Mucosa of descending colon (tissue), 3 donors: ENCODE data around the gene CTDSPL2. TPM values are rescaled to one million over a fixed set of nuclear protein-coding genes. Genes with fewer than 3 reads are reported as not detected.
"Not testable (repeated sequence)": the region's sequence is repeated elsewhere in the genome, so short reads cannot be mapped to it uniquely, and the experiment has no call there.

Experiments used
- ATAC-seq: fragments of 200-7000 bp; cut with Tn5 transposase; one replicate; pipeline ENCODE4 v1.9.1; 2020; ENCODE audit warnings: mild to moderate bottlenecking, moderate library complexity
- DNase-seq, 3 donors: peaks; one replicate each; pipeline ENCODE4 v3.0.0-alpha.2; 2020
- H3K36me3 ChIP-seq: fragments of 200-600 bp; one replicate; pipeline ENCODE4 v1.8.0; 2021; ENCODE audit warnings: low read depth, mild to moderate bottlenecking
- H3K4me1 ChIP-seq: fragments of 200-600 bp; one replicate; pipeline ENCODE4 v1.8.0; 2021; ENCODE audit warnings: low read depth, mild to moderate bottlenecking
- H3K4me3 ChIP-seq: fragments of 200-600 bp; one replicate; pipeline ENCODE4 v1.8.0; 2021; ENCODE audit warnings: mild to moderate bottlenecking
- H3K9me3 ChIP-seq: fragments of 200-600 bp; one replicate; pipeline ENCODE4 v1.8.0; 2021; ENCODE audit warnings: mild to moderate bottlenecking
- CTCF ChIP-seq: fragments of 200-600 bp; IDR thresholded peaks from one replicate; pipeline ENCODE4 v1.8.0; 2022; ENCODE audit warnings: antibody characterized with exemption, mild to moderate bottlenecking
- intact Hi-C, 2 donors: fragments of 100-400 bp; cut with DNase I in 1 of 2; cut with micrococcal nuclease in 1 of 2; formaldehyde crosslinking; loops; one replicate each; pipeline versions ENCODE4 v1.11.0 to v1.11.1; 2022; cut with DNase I, micrococcal nuclease
- total RNA-seq, 3 donors: library from RNA; stranded (reverse); fragmentation: NEBNext Ultra II Directional in 2 of 3; extraction: Animal tissue kit (Norgen Biotek cat#: 25700) in 2 of 3; gene quantifications; one replicate each; pipeline versions ENCODE4 v1.2.1 to v1.2.4, GENCODE V29; 2021 to 2023
- donor health status: DM: no; HTN: no; CAD: no; lungs with moderate emphysema.
- donor health status: DM: no; HTN: no; CAD: no.
- donor health status: DM: no; HTN: yes; CAD: no.

The CTDSPL2 gene
- total RNA-seq, 3 donors from 2014 or later, result 30.8 to 44.0 (median 35.0) TPM

GRCh38 chr15:44529864-44530604 lies 102.6 kb downstream of the CTDSPL2 start:
- intact Hi-C loops, result no loop called here
- no peak overlapping the region for H3K4me3 ChIP-seq
- H3K9me3 ChIP-seq, result no peaks in the 10 kb centered on the region
- ATAC-seq (no peak), DNase-seq (no peak)
- TF ChIP-seq CTCF, result no peak
- no peaks in the 10 kb centered on the region for H3K4me1 ChIP-seq
- H3K36me3 ChIP-seq, result no peaks in the 10 kb centered on the region

GRCh38 chr15:44530653-44531052 lies 103.2 kb downstream of the CTDSPL2 start:
- no peak overlapping the region for H3K4me3 ChIP-seq
- no peaks in the 10 kb centered on the region for H3K36me3 ChIP-seq
- no peak for DNase-seq
- H3K9me3 ChIP-seq, result no peaks in the 10 kb centered on the region
- TF ChIP-seq CTCF, result no peak
- intact Hi-C loops, result no loop called here
- no peak for ATAC-seq
- peaks cover 3% of the 10 kb centered on the region for H3K4me1 ChIP-seq

GRCh38 chr15:44532275-44532674 lies 104.8 kb downstream of the CTDSPL2 start:
- intact Hi-C loops, ATAC-seq, H3K4me1 ChIP-seq, H3K36me3 ChIP-seq, DNase-seq, H3K9me3 ChIP-seq, H3K4me3 ChIP-seq: not testable (repeated sequence)

GRCh38 chr15:44532689-44533088 lies 105.3 kb downstream of the CTDSPL2 start:
- no peaks in the 10 kb centered on the region for H3K36me3 ChIP-seq
- intact Hi-C loops, result no loop called here
- no peak for ATAC-seq

GRCh38 chr15:44535092-44535491 lies 107.7 kb downstream of the CTDSPL2 start:
- TF ChIP-seq CTCF, result no peak
- no peak for ATAC-seq
- no peaks in the 10 kb centered on the region for H3K9me3 ChIP-seq
- intact Hi-C loops, result no loop called here
- peaks cover 15% of the 10 kb centered on the region for H3K4me1 ChIP-seq
- no peaks in the 10 kb centered on the region for H3K36me3 ChIP-seq
- no peak for DNase-seq
- H3K4me3 ChIP-seq, result no peak overlapping the region

More at GRCh38 chr15:44532689-44533088, 105.3 kb downstream of the CTDSPL2 start:
- DNase-seq, result no peak
- no peak overlapping the region for H3K4me3 ChIP-seq
- no peak for TF ChIP-seq CTCF
- H3K4me1 ChIP-seq, result peaks cover 4% of the 10 kb centered on the region
- no peaks in the 10 kb centered on the region for H3K9me3 ChIP-seq

- no peaks in the 10 kb centered on the region for H3K36me3 ChIP-seq
- TF ChIP-seq CTCF, result no peak
- peak in 2 of 3 donors; percentile 51 to 53 for DNase-seq
- no peaks in the 10 kb centered on the region for H3K9me3 ChIP-seq
- peak overlapping the region; percentile 82 for H3K4me3 ChIP-seq
- intact Hi-C loops, result no loop called here
- H3K4me1 ChIP-seq, result peaks cover 18% of the 10 kb centered on the region
- peak; percentile 0 for ATAC-seq
Measured at GRCh38 chr15:44535523-44536301, 108.3 kb downstream of the CTDSPL2 start.
